ENCODE data around the gene NANS.

NANS gene

DNA sequence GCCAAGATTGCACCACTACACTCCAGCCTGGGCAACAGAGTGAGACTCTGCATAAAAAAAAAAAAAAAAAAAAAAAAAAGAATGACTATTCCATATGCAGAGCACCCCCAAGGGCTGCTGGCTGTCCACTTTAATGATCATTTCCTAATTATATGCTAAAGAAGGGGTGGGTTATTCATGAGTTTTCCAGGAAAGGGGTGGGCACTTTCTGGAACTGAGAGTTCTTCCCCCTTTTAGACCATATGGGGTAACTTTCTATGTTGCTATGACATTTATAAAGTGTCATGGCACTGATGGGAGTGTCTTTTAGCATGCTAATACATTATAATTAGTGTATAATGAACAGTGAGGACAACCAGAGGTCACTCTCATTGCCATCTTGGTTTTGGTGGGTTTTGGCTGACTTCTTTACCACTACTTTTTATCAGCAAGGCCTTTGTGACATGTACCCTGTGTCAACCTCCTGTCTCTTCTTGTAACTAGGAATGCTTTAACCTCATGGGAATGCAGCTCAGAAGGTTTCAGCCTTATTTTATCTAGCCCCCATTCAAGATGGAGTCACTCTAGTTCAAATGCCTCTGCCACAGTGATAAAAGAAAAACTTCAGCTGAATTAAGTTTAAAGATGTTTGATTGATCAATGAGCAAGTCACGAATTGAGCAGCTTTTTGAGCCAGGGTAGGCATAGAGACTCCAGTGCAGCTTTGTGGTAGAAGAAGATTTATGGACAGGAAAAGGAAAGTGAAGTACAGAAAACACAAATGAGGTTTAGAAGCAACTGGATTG lies 7.1 kb upstream of the NANS start:
- Histone ChIP-seq H3K36me3 (no peaks in the 10 kb centered on the region), H3K27me3 (no peaks in the 10 kb centered on the region), H3K4me3 (ENCODE audit: low read depth in 1 of 2, low read length in 1 of 2) (no peak overlapping the region), H3K9me3 (no peaks in the 10 kb centered on the region), H3K27ac (no peak overlapping the region), H3K4me1 (ENCODE audit: control insufficient read depth in 1 of 2, insufficient read depth in 1 of 2, low read depth in 1 of 2, low read length in 1 of 2) (peaks cover 18 to 19% of the 10 kb centered on the region in 2 experiments)
- TF ChIP-seq, protein P1, sequence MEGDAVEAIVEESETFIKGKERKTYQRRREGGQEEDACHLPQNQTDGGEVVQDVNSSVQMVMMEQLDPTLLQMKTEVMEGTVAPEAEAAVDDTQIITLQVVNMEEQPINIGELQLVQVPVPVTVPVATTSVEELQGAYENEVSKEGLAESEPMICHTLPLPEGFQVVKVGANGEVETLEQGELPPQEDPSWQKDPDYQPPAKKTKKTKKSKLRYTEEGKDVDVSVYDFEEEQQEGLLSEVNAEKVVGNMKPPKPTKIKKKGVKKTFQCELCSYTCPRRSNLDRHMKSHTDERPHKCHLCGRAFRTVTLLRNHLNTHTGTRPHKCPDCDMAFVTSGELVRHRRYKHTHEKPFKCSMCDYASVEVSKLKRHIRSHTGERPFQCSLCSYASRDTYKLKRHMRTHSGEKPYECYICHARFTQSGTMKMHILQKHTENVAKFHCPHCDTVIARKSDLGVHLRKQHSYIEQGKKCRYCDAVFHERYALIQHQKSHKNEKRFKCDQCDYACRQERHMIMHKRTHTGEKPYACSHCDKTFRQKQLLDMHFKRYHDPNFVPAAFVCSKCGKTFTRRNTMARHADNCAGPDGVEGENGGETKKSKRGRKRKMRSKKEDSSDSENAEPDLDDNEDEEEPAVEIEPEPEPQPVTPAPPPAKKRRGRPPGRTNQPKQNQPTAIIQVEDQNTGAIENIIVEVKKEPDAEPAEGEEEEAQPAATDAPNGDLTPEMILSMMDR (IDR thresholded peaks at IDR 0.05) = no peak

DNA sequence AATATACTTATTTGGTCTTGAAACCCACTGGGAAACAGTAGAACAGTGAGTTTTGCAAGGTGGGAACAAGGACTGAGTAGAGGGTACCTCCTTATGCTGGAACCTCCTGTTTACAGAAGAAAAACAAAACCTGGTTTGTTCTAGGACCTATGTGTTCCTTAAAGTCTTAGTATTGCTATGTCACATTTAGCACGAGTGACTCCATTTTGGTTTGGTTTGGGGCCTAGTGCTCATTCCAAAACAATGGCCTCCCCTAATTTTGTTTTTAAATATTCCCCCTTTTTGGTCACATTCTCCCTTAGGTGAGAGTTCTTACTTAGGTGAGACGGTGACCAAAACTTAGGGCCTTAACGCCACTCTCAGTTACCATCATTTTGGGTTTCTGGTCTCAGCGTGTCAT lies 6.2 kb upstream of the NANS start:
- no peaks in the 10 kb centered on the region for H3K27me3 ChIP-seq
- no peak overlapping the region for H3K27ac ChIP-seq
- peaks cover 10% of the 10 kb centered on the region in 2 experiments for H3K4me1 ChIP-seq (ENCODE audit: control insufficient read depth in 1 of 2, insufficient read depth in 1 of 2, low read depth in 1 of 2, low read length in 1 of 2)
- TF ChIP-seq, protein P1 (IDR thresholded peaks at IDR 0.05) = no peak
- no peak overlapping the region for H3K4me3 ChIP-seq (ENCODE audit: low read depth in 1 of 2, low read length in 1 of 2)
- H3K36me3 ChIP-seq = no peaks in the 10 kb centered on the region
- H3K9me3 ChIP-seq = no peaks in the 10 kb centered on the region

DNA sequence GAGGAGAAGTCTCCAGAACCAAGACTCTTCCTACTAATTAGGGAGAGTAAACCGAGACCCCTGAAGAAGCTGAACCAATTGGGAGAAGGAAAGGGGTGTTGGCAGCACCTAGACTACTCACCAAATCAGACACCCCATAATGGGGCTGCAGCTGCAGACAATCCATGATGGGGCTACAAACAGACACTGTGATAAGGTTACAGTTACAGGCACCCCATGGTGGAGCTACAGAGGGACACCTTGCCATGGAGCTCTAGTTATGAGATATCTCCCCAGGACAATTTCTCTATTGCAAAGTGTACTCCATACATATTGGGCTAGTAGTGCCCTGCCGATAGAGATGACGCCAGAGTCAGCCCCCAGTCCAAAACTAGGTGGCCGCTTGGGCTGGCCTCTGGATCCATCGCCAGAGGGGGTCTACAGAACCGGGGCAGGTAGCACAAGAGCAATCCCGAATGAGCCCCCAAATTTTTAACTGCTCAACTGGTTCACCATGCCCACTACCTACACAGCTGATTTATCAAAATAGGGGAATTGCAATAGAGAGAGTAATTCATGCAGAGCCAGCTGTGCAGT lies 2.1 kb upstream of the NANS start:
- H3K9me3 ChIP-seq = no peaks in the 10 kb centered on the region
- TF ChIP-seq, protein P1 (IDR thresholded peaks at IDR 0.05) = no peak
- no peak overlapping the region for H3K4me3 ChIP-seq (ENCODE audit: low read depth in 1 of 2, low read length in 1 of 2)
- H3K4me1 ChIP-seq (ENCODE audit: control insufficient read depth in 1 of 2, insufficient read depth in 1 of 2, low read depth in 1 of 2, low read length in 1 of 2) = peaks cover 21 to 22% of the 10 kb centered on the region in 2 experiments
- no peak overlapping the region for H3K27ac ChIP-seq
- no peaks in the 10 kb centered on the region for H3K36me3 ChIP-seq
- no peaks in the 10 kb centered on the region for H3K27me3 ChIP-seq

DNA sequence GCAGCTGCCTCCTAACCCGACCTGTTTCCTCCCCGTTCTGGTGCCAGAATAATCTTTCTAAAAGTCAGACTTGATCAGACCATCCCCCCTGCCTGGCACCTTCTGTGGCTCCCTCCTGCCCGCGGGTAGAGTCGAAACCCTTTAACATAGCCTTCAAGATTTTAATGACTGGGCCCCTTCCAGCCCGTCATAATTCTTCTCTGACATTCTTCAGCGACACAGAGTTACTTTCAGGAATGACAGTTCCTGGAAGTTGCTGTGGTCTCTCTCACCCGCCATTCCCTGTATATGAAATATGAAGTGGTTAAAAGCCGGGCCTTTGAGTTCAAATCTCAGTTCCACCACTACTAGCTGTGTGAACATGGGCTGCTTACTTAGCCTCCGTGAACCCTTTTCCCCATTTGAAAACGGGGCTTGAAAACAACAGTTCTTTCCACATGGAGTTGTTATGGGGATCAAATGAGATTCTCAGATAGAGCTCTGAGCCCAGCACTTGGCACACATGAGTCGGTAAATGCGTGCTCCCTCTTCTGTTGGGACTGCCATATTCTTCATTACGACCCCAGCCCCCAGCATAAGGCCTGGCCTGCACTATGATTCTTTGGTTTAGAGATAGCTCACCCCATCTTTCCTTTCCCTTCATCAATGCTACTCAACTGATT lies 737 bp downstream of the NANS start:
- peak overlapping the region; percentile 96 for H3K27ac ChIP-seq
- peaks cover 21 to 22% of the 10 kb centered on the region in 2 experiments for H3K4me1 ChIP-seq (ENCODE audit: control insufficient read depth in 1 of 2, insufficient read depth in 1 of 2, low read depth in 1 of 2, low read length in 1 of 2)
- H3K4me3 ChIP-seq (ENCODE audit: low read depth in 1 of 2, low read length in 1 of 2) = peak overlapping the region; percentile 88 to 98
- no peaks in the 10 kb centered on the region for H3K27me3 ChIP-seq
- TF ChIP-seq, protein P1 (IDR thresholded peaks at IDR 0.05) = no peak
- H3K9me3 ChIP-seq = no peaks in the 10 kb centered on the region
- H3K36me3 ChIP-seq = peaks cover 6% of the 10 kb centered on the region

DNA sequence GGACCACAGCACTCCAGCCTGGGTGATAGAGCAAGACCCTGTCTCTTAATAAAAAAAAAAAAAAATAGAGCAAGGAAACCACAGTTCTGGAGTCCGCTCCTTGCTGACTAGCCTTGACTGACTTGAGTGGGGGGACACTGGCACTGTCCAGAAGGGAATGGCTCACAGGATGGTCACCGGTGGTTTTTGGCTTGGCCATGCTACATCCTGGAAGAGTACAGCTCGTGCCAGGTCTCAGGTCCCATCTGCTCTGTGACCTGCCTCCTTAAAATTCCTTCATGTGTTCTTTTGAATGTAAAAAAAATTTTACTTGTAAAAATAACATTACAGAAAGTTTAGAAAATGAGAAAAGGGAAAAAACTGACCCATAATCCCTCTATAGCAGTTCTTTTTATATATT lies 5.6 kb downstream of the NANS start:
- Histone ChIP-seq H3K4me3 (ENCODE audit: low read depth in 1 of 2, low read length in 1 of 2) (no peak overlapping the region), H3K4me1 (ENCODE audit: control insufficient read depth in 1 of 2, insufficient read depth in 1 of 2, low read depth in 1 of 2, low read length in 1 of 2) (peaks cover 16 to 18% of the 10 kb centered on the region in 2 experiments), H3K27ac (no peak overlapping the region), H3K9me3 (no peaks in the 10 kb centered on the region), H3K27me3 (no peaks in the 10 kb centered on the region), H3K36me3 (peaks cover 13% of the 10 kb centered on the region)
- TF ChIP-seq, protein P1 (IDR thresholded peaks at IDR 0.05) = no peak

Measured in neutrophil (primary cell).